Measurements from ENCODE around the gene MRPL58. TPM values are rescaled to one million over a fixed set of nuclear protein-coding genes. Genes with fewer than 3 reads are reported as not detected.

MRPL58 gene
- total RNA-seq, 1 donor from 2014 or later: 33.6 TPM

- no peak for DNase-seq (ENCODE audit: extremely low spot score in 2 of 2)
- H3K36me3 ChIP-seq: peaks cover 0 to 43% of the 10 kb centered on the region in 2 donors
- H3K4me1 ChIP-seq: peaks cover 31% of the 10 kb centered on the region
- no peak overlapping the region for H3K27ac ChIP-seq
- TF ChIP-seq POLR2AphosphoS5 (IDR thresholded peaks at IDR 0.05; ENCODE audit: insufficient read depth in 1 of 2, low read depth in 1 of 2) (no peak), CTCF (IDR thresholded peaks at IDR 0.05) (no peak)
- intact Hi-C loops (cut with DNase I): no loop called here
- H3K4me3 ChIP-seq: no peak overlapping the region
- no peaks in the 10 kb centered on the region for H3K9me3 ChIP-seq
- H3K27me3 ChIP-seq: no peaks in the 10 kb centered on the region
Measured at GRCh38 chr17:75049706-75050105, 37.2 kb downstream of the MRPL58 start.

GRCh38 chr17:75051941-75052340, 39.5 kb downstream of the MRPL58 start:
- Histone ChIP-seq H3K36me3 (peaks cover 0 to 54% of the 10 kb centered on the region in 2 donors), H3K4me1 (peaks cover 20% of the 10 kb centered on the region), H3K27me3 (no peaks in the 10 kb centered on the region), H3K27ac (no peak overlapping the region), H3K9me3 (no peaks in the 10 kb centered on the region), H3K4me3 (no peak overlapping the region)
- TF ChIP-seq POLR2AphosphoS5 (IDR thresholded peaks at IDR 0.05; ENCODE audit: insufficient read depth in 1 of 2, low read depth in 1 of 2) (no peak), POLR2A (IDR thresholded peaks at IDR 0.05) (no peak), CTCF (IDR thresholded peaks at IDR 0.05) (no peak)
- intact Hi-C loops (cut with DNase I): no loop called here
- no peak for DNase-seq (ENCODE audit: extremely low spot score in 2 of 2)

GRCh38 chr17:75059369-75060345, 47.2 kb downstream of the MRPL58 start:
- Histone ChIP-seq H3K4me3 (no peak overlapping the region), H3K36me3 (peaks cover 0 to 55% of the 10 kb centered on the region in 2 donors), H3K27ac (peak overlapping the region; percentile 9), H3K9me3 (no peaks in the 10 kb centered on the region), H3K27me3 (no peaks in the 10 kb centered on the region), H3K4me1 (peaks cover 4% of the 10 kb centered on the region)
- intact Hi-C loops (cut with DNase I): no loop called here
- TF ChIP-seq CTCF (IDR thresholded peaks at IDR 0.05) (peak in 2 of 3 experiments; percentile 21 to 41), POLR2AphosphoS5 (IDR thresholded peaks at IDR 0.05; ENCODE audit: insufficient read depth in 1 of 2, low read depth in 1 of 2) (no peak), POLR2A (IDR thresholded peaks at IDR 0.05) (no peak)
- no peak for DNase-seq (ENCODE audit: extremely low spot score in 2 of 2)

- peaks cover 0 to 54% of the 10 kb centered on the region in 2 donors for H3K36me3 ChIP-seq
- H3K27ac ChIP-seq: peak overlapping the region; percentile 9
- TF ChIP-seq CTCF (IDR thresholded peaks at IDR 0.05) (no peak), POLR2AphosphoS5 (IDR thresholded peaks at IDR 0.05; ENCODE audit: insufficient read depth in 1 of 2, low read depth in 1 of 2) (no peak), POLR2A (IDR thresholded peaks at IDR 0.05) (no peak)
- H3K9me3 ChIP-seq: no peaks in the 10 kb centered on the region
- H3K27me3 ChIP-seq: no peaks in the 10 kb centered on the region
- H3K4me1 ChIP-seq: peaks cover 4% of the 10 kb centered on the region
- no peak for DNase-seq (ENCODE audit: extremely low spot score in 2 of 2)
- no peak overlapping the region for H3K4me3 ChIP-seq
- intact Hi-C loops (cut with DNase I): no loop called here
Measured at GRCh38 chr17:75060434-75061054, 48.1 kb downstream of the MRPL58 start.
